ENCODE results near the gene TP53I11. TPM values are rescaled to one million over a fixed set of nuclear protein-coding genes. Genes with fewer than 3 reads are reported as not detected.

The TP53I11 gene
- total and polyA plus RNA-seq, 11 donors, result 24.0 to 91.3 (median 39.4) TPM

- DNase-seq (peak; percentile 63 to 93 (median 81)), ATAC-seq (peak; percentile 7 to 66 (median 44))
- intact Hi-C loops (cut with DNase I), result loop anchor here in 4 of 10 donors (5.0 to 10.0 kb wide), 4 partner anchors 76 to 389 kb away; no protein-coding TSS in a partner anchor
- 45 to 61% (median 47%) methylated on average over 3 to 12 of the region's 12 CpGs for WGBS, 4 donors
- TF ChIP-seq CTCF (IDR thresholded peaks at IDR 0.05) (no peak), POLR2A (IDR thresholded peaks at IDR 0.05) (peak in 1 of 2 donors; percentile 16)
- Histone ChIP-seq H3K9me3 (no peaks in the 10 kb centered on the region), H3K27me3 (no peaks in the 10 kb centered on the region), H3K4me3 (peak overlapping the region in 1 of 12 donors; percentile 14), H3K36me3 (no peaks in the 10 kb centered on the region), H3K27ac (peak overlapping the region; percentile 44 to 84 (median 70)), H3K4me1 (peaks cover 0 to 91% (median 53%) of the 10 kb centered on the region in 12 donors)
These were observed 4.4 kb downstream of the TP53I11 start for GRCh38 chr11:44946263-44946662.

- Histone ChIP-seq H3K27ac (peak overlapping the region; percentile 44 to 84 (median 70)), H3K4me3 (peak overlapping the region in 3 of 12 donors; percentile 2 to 17 (median 14)), H3K4me1 (peaks cover 0 to 92% (median 58%) of the 10 kb centered on the region in 12 donors), H3K9me3 (no peaks in the 10 kb centered on the region), H3K36me3 (no peaks in the 10 kb centered on the region), H3K27me3 (no peaks in the 10 kb centered on the region)
- 43 to 59% (median 52%) methylated on average over 11 of the region's 11 CpGs for WGBS, 4 donors
- TF ChIP-seq POLR2A (IDR thresholded peaks at IDR 0.05) (no peak), CTCF (IDR thresholded peaks at IDR 0.05) (no peak)
- ATAC-seq, result peak; percentile 36 to 72 (median 53)
- intact Hi-C loops (cut with DNase I), result loop anchor here in 4 of 10 donors (5.0 to 10.0 kb wide), 4 partner anchors 77 to 389 kb away; no protein-coding TSS in a partner anchor
- DNase-seq, result peak; percentile 70 to 82 (median 78)
These were observed 5.0 kb downstream of the TP53I11 start for GRCh38 chr11:44945666-44946065.

- H3K27me3 ChIP-seq, result no peaks in the 10 kb centered on the region
- no peaks in the 10 kb centered on the region for H3K9me3 ChIP-seq
- no peaks in the 10 kb centered on the region for H3K36me3 ChIP-seq
- no peak for DNase-seq
- peak overlapping the region in 7 of 12 donors; percentile 19 to 84 (median 69) for H3K27ac ChIP-seq
- intact Hi-C loops (cut with DNase I), result loop anchor here in 4 of 10 donors (5.0 to 10.0 kb wide), 4 partner anchors 77 to 390 kb away; no protein-coding TSS in a partner anchor
- WGBS, 4 donors, result 31 to 81% (median 52%) methylated on average over 3 of the region's 3 CpGs
- no peak for ATAC-seq
- no peak overlapping the region for H3K4me3 ChIP-seq
- H3K4me1 ChIP-seq, result peaks cover 3 to 92% (median 66%) of the 10 kb centered on the region in 12 donors
- no peak for TF ChIP-seq CTCF (IDR thresholded peaks at IDR 0.05)
These were observed 5.8 kb downstream of the TP53I11 start for GRCh38 chr11:44944853-44945235.

GRCh38 chr11:44944181-44944852 lies 6.4 kb downstream of the TP53I11 start:
- Histone ChIP-seq H3K9me3 (no peaks in the 10 kb centered on the region), H3K27me3 (no peaks in the 10 kb centered on the region), H3K36me3 (no peaks in the 10 kb centered on the region), H3K27ac (peak overlapping the region in 4 of 12 donors; percentile 69 to 84 (median 75)), H3K4me3 (no peak overlapping the region), H3K4me1 (peaks cover 3 to 92% (median 69%) of the 10 kb centered on the region in 12 donors)
- intact Hi-C loops (cut with DNase I), result loop anchor here in 1 of 10 donors (10.0 kb wide), 1 partner anchor 390 kb away; no protein-coding TSS in a partner anchor
- 83 to 89% (median 87%) methylated on average over 7 of the region's 7 CpGs for WGBS, 4 donors
- DNase-seq (no peak), ATAC-seq (no peak)
- TF ChIP-seq CTCF (IDR thresholded peaks at IDR 0.05) (no peak), POLR2A (IDR thresholded peaks at IDR 0.05) (no peak)
